Hepatocyte (in vitro differentiated cells): Measurements from ENCODE around the gene MINDY3. TPM values are rescaled to one million over a fixed set of nuclear protein-coding genes. Genes with fewer than 3 reads are reported as not detected.
"Not testable (repeated sequence)": the region's sequence is repeated elsewhere in the genome, so short reads cannot be mapped to it uniquely, and the experiment has no call there.

Source experiments
- DNase-seq: peaks from one replicate; pipeline ENCODE4 v3.0.0-alpha.2; 2016; ENCODE audit warnings: low spot score
- H2AFZ ChIP-seq: fragments of 200-600 bp; sonication (generic); 2 replicates; pipeline ENCODE4 v1.6.0; 2016; ENCODE audit warnings: antibody characterized with exemption, mild to moderate bottlenecking
- H3K27ac ChIP-seq: fragments of 200-600 bp; sonication (generic); 2 replicates; pipeline ENCODE4 v1.5.1; 2016; ENCODE audit warnings: mild to moderate bottlenecking
- H3K27me3 ChIP-seq: fragments of 200-600 bp; sonication (generic); 2 replicates; pipeline ENCODE4 v1.6.1; 2016
- H3K36me3 ChIP-seq: fragments of 200-600 bp; sonication (generic); replicated peaks from 2 replicates; pipeline ENCODE4 v1.5.1; 2016; ENCODE audit warnings: low read depth; ENCODE audit not compliant: insufficient read depth
- H3K4me1 ChIP-seq: fragments of 200-600 bp; sonication (generic); 2 replicates; pipeline ENCODE4 v1.5.1; 2016; ENCODE audit warnings: mild to moderate bottlenecking, moderate library complexity; ENCODE audit not compliant: insufficient read depth
- H3K4me2 ChIP-seq: fragments of 200-600 bp; sonication (generic); 2 replicates; pipeline ENCODE4 v1.6.0; 2016
- H3K4me3 ChIP-seq: fragments of 200-600 bp; sonication (generic); 2 replicates; pipeline ENCODE4 v1.5.1; 2016; ENCODE audit warnings: mild to moderate bottlenecking
- H3K79me2 ChIP-seq: fragments of 200-600 bp; sonication (generic); 2 replicates; pipeline ENCODE4 v1.6.0; 2017; ENCODE audit warnings: mild to moderate bottlenecking
- H3K9me2 ChIP-seq: fragments of 200-600 bp; sonication (generic); replicated peaks from 2 replicates; pipeline ENCODE4 v1.6.0; 2017; ENCODE audit warnings: mild to moderate bottlenecking; ENCODE audit not compliant: insufficient read depth
- H3K9me3 ChIP-seq: fragments of 200-600 bp; sonication (generic); 2 replicates; pipeline ENCODE4 v1.5.1; 2016; ENCODE audit warnings: low read depth, mild to moderate bottlenecking
- H4K20me1 ChIP-seq: fragments of 200-600 bp; sonication (generic); 2 replicates; pipeline ENCODE4 v1.6.0; 2016; ENCODE audit warnings: mild to moderate bottlenecking; ENCODE audit not compliant: insufficient read depth, poor library complexity, severe bottlenecking
- EZH2 ChIP-seq: fragments of 200-600 bp; sonication (generic); IDR thresholded peaks from 2 replicates; pipeline ENCODE4 v1.6.1; 2016; ENCODE audit warnings: antibody characterized with exemption, mild to moderate bottlenecking, borderline replicate concordance
- EZH2phosphoT487 ChIP-seq: fragments of 200-600 bp; sonication (generic); IDR thresholded peaks from one replicate; pipeline ENCODE4 v1.6.1; 2018; ENCODE audit warnings: antibody characterized with exemption, mild to moderate bottlenecking, low read depth, moderate library complexity; ENCODE audit not compliant: unreplicated experiment, severe bottlenecking
- WGBS: methylation state at CpG from one replicate; pipeline ENCODE4 v1.1.6; 2016; ENCODE audit warnings: low lambda C conversion rate; ENCODE audit errors: missing lambda C conversion rate; 5-methylcytosine and 5-hydroxymethylcytosine counted together
- polyA plus RNA-seq: library from polyadenylated mRNA; unstranded; fragments of >200 nt; fragmentation: Nextera tagmentation; extraction: Ambion mirVana; gene quantifications from 2 replicates; pipeline ENCODE4 v1.2.1, GENCODE V29; 2016
- total RNA-seq: library from RNA; depleted of rRNA; stranded (reverse); fragments of >200 nt; gene quantifications from 2 replicates; pipeline ENCODE4 v1.2.3, GENCODE V29; 2014
- TF ChIP-seq, protein P1 (sequence below): fragments of 200-600 bp; sonication (generic); IDR thresholded peaks from 2 replicates; pipeline ENCODE4 v1.5.1; 2016; ENCODE audit warnings: antibody characterized with exemption, mild to moderate bottlenecking; ENCODE audit not compliant: poor library complexity

The MINDY3 gene
- total and polyA plus RNA-seq, 2 experiments from 2014 or later = 16.5 to 37.6 TPM

DNA sequence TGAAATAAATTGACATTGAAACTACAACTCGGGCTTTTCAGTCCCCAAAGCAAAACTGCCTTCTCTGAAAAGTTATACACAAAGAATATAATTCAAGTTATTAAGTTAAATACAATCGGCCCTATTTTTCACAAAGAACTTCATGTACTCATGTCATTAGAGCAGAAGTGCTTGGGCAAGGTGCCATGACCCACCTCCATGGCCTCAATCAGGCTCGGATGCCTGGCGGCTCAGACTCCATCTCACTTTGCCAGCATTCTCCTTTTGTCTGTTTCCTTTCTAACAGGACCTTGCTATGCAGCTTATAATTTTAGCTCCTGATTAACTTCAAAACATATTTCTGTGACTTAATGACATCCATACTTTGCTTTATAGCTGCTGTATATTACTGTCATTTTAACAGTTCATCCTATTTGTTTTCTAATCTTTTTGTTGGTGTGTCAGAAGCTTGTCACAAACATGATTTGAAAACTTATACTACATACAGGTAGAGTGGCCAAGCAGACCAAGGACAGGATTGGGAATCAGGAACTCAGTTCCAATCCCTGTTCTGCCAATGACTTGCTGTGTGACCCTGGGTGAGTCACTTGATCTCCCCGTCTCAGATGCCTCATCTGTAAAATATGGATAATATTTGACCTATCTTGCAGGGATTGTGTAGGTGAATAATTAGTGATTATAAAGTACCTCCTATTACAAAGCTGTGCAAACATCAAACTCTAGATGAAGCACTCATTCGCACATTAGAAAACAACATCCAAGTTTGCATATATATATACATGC lies 79.8 kb downstream of the MINDY3 start:
- no peaks in the 10 kb centered on the region for H3K36me3 ChIP-seq
- H3K79me2 ChIP-seq = no peaks in the 10 kb centered on the region
- no peaks in the 10 kb centered on the region for H3K9me2 ChIP-seq
- H4K20me1 ChIP-seq = no peaks in the 10 kb centered on the region
- no peaks in the 10 kb centered on the region for H3K27me3 ChIP-seq
- TF ChIP-seq, protein P1, sequence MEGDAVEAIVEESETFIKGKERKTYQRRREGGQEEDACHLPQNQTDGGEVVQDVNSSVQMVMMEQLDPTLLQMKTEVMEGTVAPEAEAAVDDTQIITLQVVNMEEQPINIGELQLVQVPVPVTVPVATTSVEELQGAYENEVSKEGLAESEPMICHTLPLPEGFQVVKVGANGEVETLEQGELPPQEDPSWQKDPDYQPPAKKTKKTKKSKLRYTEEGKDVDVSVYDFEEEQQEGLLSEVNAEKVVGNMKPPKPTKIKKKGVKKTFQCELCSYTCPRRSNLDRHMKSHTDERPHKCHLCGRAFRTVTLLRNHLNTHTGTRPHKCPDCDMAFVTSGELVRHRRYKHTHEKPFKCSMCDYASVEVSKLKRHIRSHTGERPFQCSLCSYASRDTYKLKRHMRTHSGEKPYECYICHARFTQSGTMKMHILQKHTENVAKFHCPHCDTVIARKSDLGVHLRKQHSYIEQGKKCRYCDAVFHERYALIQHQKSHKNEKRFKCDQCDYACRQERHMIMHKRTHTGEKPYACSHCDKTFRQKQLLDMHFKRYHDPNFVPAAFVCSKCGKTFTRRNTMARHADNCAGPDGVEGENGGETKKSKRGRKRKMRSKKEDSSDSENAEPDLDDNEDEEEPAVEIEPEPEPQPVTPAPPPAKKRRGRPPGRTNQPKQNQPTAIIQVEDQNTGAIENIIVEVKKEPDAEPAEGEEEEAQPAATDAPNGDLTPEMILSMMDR = no peak
- no peak for TF ChIP-seq EZH2
- no peak for TF ChIP-seq EZH2phosphoT487
- DNase-seq = no peak
- H2AFZ ChIP-seq = no peak overlapping the region
- no peak overlapping the region for H3K4me2 ChIP-seq
- 97% methylated on average over 6 of the region's 6 CpGs for WGBS
- no peaks in the 10 kb centered on the region for H3K9me3 ChIP-seq
- no peak overlapping the region for H3K27ac ChIP-seq
- no peak overlapping the region for H3K4me3 ChIP-seq
- H3K4me1 ChIP-seq = peaks cover 3% of the 10 kb centered on the region

DNA sequence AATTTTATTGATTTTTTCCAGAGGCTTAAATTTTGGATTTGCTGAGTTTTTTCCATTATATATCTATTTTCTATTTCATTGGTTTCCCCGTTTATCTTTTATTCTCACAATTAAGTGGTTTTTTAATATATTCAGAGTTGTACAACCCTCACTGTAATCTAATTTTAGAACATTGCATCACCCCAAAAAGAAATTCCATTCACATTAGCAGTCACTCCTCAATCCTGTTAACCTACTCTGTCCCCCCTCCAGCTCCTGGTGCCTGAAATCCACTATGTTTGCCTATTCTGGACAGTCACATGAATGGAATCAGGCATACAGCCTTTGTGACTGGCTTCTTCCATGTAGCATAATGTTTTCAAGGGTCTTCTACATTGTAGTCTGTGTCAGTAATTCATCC lies 84.8 kb downstream of the MINDY3 start:
- no peak for DNase-seq
- 100% methylated on average over 1 of the region's 1 CpG for WGBS
- Histone ChIP-seq H3K9me3 (no peaks in the 10 kb centered on the region), H3K79me2 (no peaks in the 10 kb centered on the region), H2AFZ (no peak overlapping the region), H3K9me2 (no peaks in the 10 kb centered on the region), H3K4me2 (no peak overlapping the region), H4K20me1 (no peaks in the 10 kb centered on the region), H3K4me3 (no peak overlapping the region), H3K27ac (no peak overlapping the region), H3K36me3 (no peaks in the 10 kb centered on the region), H3K4me1 (no peaks in the 10 kb centered on the region), H3K27me3 (no peaks in the 10 kb centered on the region)
- TF ChIP-seq EZH2phosphoT487 = no peak
- TF ChIP-seq EZH2 = no peak
- TF ChIP-seq, protein P1 = no peak

DNA sequence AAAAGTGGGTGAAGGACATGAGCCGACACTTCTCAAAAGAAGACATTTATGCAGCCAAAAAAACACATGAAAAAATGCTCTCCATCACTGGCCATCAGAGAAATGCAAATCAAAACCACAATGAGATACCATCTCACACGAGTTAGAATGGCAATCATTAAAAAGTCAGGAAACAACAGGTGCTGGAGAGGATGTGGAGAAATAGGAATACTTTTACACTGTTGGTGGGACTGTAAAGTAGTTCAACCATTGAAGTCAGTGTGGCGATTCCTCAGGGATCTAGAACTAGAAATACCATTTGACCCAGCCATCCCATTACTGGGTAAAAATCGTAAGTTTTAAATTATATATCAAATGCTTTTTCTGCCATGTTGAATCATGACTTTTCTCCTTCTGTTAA lies 85.8 kb downstream of the MINDY3 start:
- H3K36me3 ChIP-seq, DNase-seq, H3K79me2 ChIP-seq, H3K4me1 ChIP-seq, H4K20me1 ChIP-seq, H3K27me3 ChIP-seq, H3K27ac ChIP-seq, H3K9me2 ChIP-seq, H3K9me3 ChIP-seq, H3K4me2 ChIP-seq, H3K4me3 ChIP-seq, H2AFZ ChIP-seq: not testable (repeated sequence)
- WGBS = 97% methylated on average over 4 of the region's 4 CpGs

DNA sequence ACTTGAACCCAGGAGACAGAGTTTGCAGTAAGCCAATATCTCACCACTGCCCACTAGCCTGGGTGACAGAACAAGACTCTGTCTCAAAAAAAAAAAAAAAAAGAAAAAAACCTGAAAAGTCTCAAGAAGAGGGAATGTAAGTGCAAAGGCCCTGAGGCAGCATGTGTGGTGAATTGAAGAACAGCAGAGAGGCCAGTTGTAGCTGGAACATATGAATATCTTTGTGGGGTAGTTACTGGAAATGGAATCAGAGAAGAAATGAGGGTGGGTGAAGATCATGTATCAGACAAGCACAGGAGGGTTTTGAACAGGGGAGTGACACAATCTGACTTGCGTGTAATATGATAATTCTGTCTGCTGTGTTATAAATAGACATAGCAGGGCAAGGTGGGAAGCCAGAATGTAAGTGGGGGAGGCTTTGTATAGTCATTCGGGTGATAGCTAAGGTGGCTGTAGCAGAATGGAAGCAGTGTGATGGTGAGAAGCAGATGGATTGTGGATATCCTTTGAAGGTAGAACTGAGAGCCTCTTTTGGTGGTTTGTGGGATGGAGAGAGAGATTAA lies 95.3 kb downstream of the MINDY3 start:
- Histone ChIP-seq H3K36me3 (no peaks in the 10 kb centered on the region), H3K9me2 (no peaks in the 10 kb centered on the region), H3K4me1 (no peaks in the 10 kb centered on the region), H3K9me3 (no peaks in the 10 kb centered on the region), H3K27me3 (no peaks in the 10 kb centered on the region), H3K79me2 (no peaks in the 10 kb centered on the region), H4K20me1 (no peaks in the 10 kb centered on the region), H2AFZ (no peak overlapping the region), H3K27ac (no peak overlapping the region), H3K4me3 (no peak overlapping the region), H3K4me2 (no peak overlapping the region)
- 89% methylated on average over 2 of the region's 2 CpGs for WGBS
- DNase-seq = no peak
- TF ChIP-seq EZH2phosphoT487 = no peak
- no peak for TF ChIP-seq EZH2
- TF ChIP-seq, protein P1 = no peak
